Liver (tissue), 9 donors: Measurements from ENCODE around the gene COL9A3. TPM values are rescaled to one million over a fixed set of nuclear protein-coding genes. Genes with fewer than 3 reads are reported as not detected.

Experiments used
- DNase-seq: peaks from one replicate; pipeline ENCODE4 v3.0.0-alpha.2; 2017; ENCODE audit warnings: low spot score
- H3K27ac ChIP-seq, 2 donors: one replicate each; pipeline ENCODE4 v1.7.0; 2013; ENCODE audit warnings: inconsistent platforms in 2 of 2, low read length in 2 of 2, control low read depth in 1 of 2, low read depth in 1 of 2, mild to moderate bottlenecking in 1 of 2
- H3K27me3 ChIP-seq, 4 donors: one replicate each; pipeline versions ENCODE4 v1.6.1 to v1.7.0; 2013; ENCODE audit warnings: low read length in 3 of 4, inconsistent platforms in 1 of 4, mild to moderate bottlenecking in 1 of 4, moderate library complexity in 1 of 4; ENCODE audit not compliant: control insufficient read depth in 4 of 4, insufficient read depth in 4 of 4
- H3K36me3 ChIP-seq, 4 donors: one replicate each; pipeline versions ENCODE4 v1.6.1 to v1.7.0; 2013; ENCODE audit warnings: low read length in 3 of 4, mild to moderate bottlenecking in 3 of 4, low read depth in 1 of 4, moderate library complexity in 1 of 4; ENCODE audit not compliant: control insufficient read depth in 4 of 4, insufficient read depth in 3 of 4
- H3K4me1 ChIP-seq, 4 donors: one replicate each; pipeline versions ENCODE4 v1.6.1 to v1.7.0; 2013; ENCODE audit warnings: low read length in 3 of 4, mild to moderate bottlenecking in 3 of 4, moderate library complexity in 1 of 4; ENCODE audit not compliant: control insufficient read depth in 4 of 4, insufficient read depth in 4 of 4
- H3K4me3 ChIP-seq, 3 donors: one replicate each; pipeline versions ENCODE4 v1.6.1 to v1.7.0; 2013; ENCODE audit warnings: low read length in 3 of 3, control low read depth in 1 of 3, low read depth in 1 of 3, mild to moderate bottlenecking in 1 of 3
- H3K9ac ChIP-seq, 2 donors: one replicate each; pipeline ENCODE4 v1.7.0; 2013; ENCODE audit warnings: low read length in 2 of 2, mild to moderate bottlenecking in 2 of 2, moderate library complexity in 2 of 2, control low read depth in 1 of 2, low read depth in 1 of 2
- H3K9me3 ChIP-seq, 4 donors: one replicate each; pipeline versions ENCODE4 v1.6.1 to v1.7.0; 2013; ENCODE audit warnings: low read length in 3 of 4; ENCODE audit not compliant: control insufficient read depth in 4 of 4
- ATF3 ChIP-seq: IDR thresholded peaks from 2 replicates; pipeline ENCODE4 v1.6.1; 2016; ENCODE audit warnings: antibody characterized with exemption
- FOXA2 ChIP-seq: IDR thresholded peaks from 2 replicates; pipeline ENCODE4 v1.6.1; 2016; ENCODE audit warnings: antibody characterized with exemption
- GABPA ChIP-seq, 2 donors: IDR thresholded peaks in 1 of 2; conservative IDR thresholded peaks in 1 of 2; 2 replicates each; pipeline ENCODE4 v1.6.1; 2016; ENCODE audit warnings: antibody characterized with exemption in 2 of 2, mild to moderate bottlenecking in 1 of 2, moderate library complexity in 1 of 2
- HNF4G ChIP-seq: IDR thresholded peaks from 2 replicates; pipeline ENCODE4 v1.6.1; 2016; ENCODE audit warnings: antibody characterized with exemption
- MAX ChIP-seq: IDR thresholded peaks from 2 replicates; pipeline ENCODE4 v1.6.1; 2016; ENCODE audit warnings: antibody characterized with exemption
- RAD21 ChIP-seq, 2 donors: IDR thresholded peaks; 2 replicates each; pipeline ENCODE4 v1.6.1; 2016; ENCODE audit warnings: antibody characterized with exemption in 2 of 2, mild to moderate bottlenecking in 2 of 2
- RXRA ChIP-seq, 2 donors: IDR thresholded peaks; 2 replicates each; pipeline ENCODE4 v1.6.1; 2017 to 2018; ENCODE audit warnings: antibody characterized with exemption in 2 of 2, mild to moderate bottlenecking in 1 of 2
- TAF1 ChIP-seq: conservative IDR thresholded peaks from 2 replicates; pipeline ENCODE4 v1.6.1; 2016; ENCODE audit warnings: antibody characterized with exemption, mild to moderate bottlenecking
- YY1 ChIP-seq: IDR thresholded peaks from 2 replicates; pipeline ENCODE4 v1.6.1; 2016; ENCODE audit warnings: antibody characterized with exemption, mild to moderate bottlenecking
- ZBTB33 ChIP-seq: IDR thresholded peaks from 2 replicates; pipeline ENCODE4 v1.6.1; 2016; ENCODE audit warnings: antibody characterized with exemption
- WGBS: extraction: QIAGEN DNeasy Blood & Tissue Kit; methylation state at CpG from one replicate; pipeline ENCODE4 v1.1.7; 2013; 5-methylcytosine and 5-hydroxymethylcytosine counted together
- polyA plus RNA-seq, 2 donors: library from polyadenylated mRNA; stranded (reverse) in 1 of 2; unstranded in 1 of 2; fragments of 200-250 nt in 1 of 2; fragments of >200 nt in 1 of 2; fragmentation: Nextera tagmentation in 1 of 2; extraction: Ambion mirVana in 1 of 2; gene quantifications; one replicate each; pipeline versions ENCODE4 v1.2.1 to v1.2.3, GENCODE V29; 2013 to 2015
- total RNA-seq, 2 donors: library from RNA; depleted of rRNA; stranded (reverse); fragments of >200 nt; gene quantifications; one replicate each; pipeline ENCODE4 v1.2.3, GENCODE V29; 2014
- donor health status: healthy.
- donor health status: healthy.
- donor health status: healthy.
- donor health status: healthy.
- donor health status: healthy.

Gene COL9A3
- total and polyA plus RNA-seq, 4 donors = 0.92 to 2.0 (median 1.1) TPM

GRCh38 chr20:62824476-62825332, 7.9 kb downstream of the COL9A3 start:
- H3K4me1 ChIP-seq = peaks cover 0 to 12% (median 7%) of the 10 kb centered on the region in 4 donors
- no peaks in the 10 kb centered on the region for H3K27me3 ChIP-seq
- H3K9ac ChIP-seq = no peak overlapping the region
- DNase-seq = no peak
- no peaks in the 10 kb centered on the region for H3K36me3 ChIP-seq
- no peaks in the 10 kb centered on the region for H3K9me3 ChIP-seq
- 42% methylated on average over 33 of the region's 36 CpGs for WGBS
- no peak overlapping the region for H3K27ac ChIP-seq
- H3K4me3 ChIP-seq = no peak overlapping the region
- no peak for TF ChIP-seq YY1
- TF ChIP-seq TAF1 = no peak
- no peak for TF ChIP-seq ZBTB33
- TF ChIP-seq MAX = no peak
- no peak for TF ChIP-seq FOXA2

GRCh38 chr20:62825333-62825985, 8.6 kb downstream of the COL9A3 start:
- no peak overlapping the region for H3K9ac ChIP-seq
- no peak for DNase-seq

More at GRCh38 chr20:62825333-62825985, 8.6 kb downstream of the COL9A3 start:
- Histone ChIP-seq H3K9me3 (no peaks in the 10 kb centered on the region), H3K4me3 (no peak overlapping the region), H3K27me3 (no peaks in the 10 kb centered on the region), H3K27ac (no peak overlapping the region), H3K36me3 (no peaks in the 10 kb centered on the region), H3K4me1 (peaks cover 0 to 12% (median 6%) of the 10 kb centered on the region in 4 donors)
- TF ChIP-seq TAF1 (no peak), RAD21 (IDR thresholded peaks at IDR 0.05) (no peak), ATF3 (no peak), FOXA2 (no peak), GABPA (IDR thresholded peaks at IDR 0.05 in 1 of 2, conservative IDR thresholded peaks at IDR 0.05 in 1 of 2) (no peak), RXRA (IDR thresholded peaks at IDR 0.05) (no peak), ZBTB33 (no peak), MAX (no peak), HNF4G (no peak)
- 88% methylated on average over 22 of the region's 22 CpGs for WGBS
